IPS-18a (cell line): ENCODE measurements around the gene SCN1B.
"Not testable (repeated sequence)": the region's sequence is repeated elsewhere in the genome, so short reads cannot be mapped to it uniquely, and the experiment has no call there.

ENCODE experiments used
- H3K27ac ChIP-seq: one replicate; pipeline ENCODE4 v1.5.1; 2013; ENCODE audit warnings: low read length
- H3K27me3 ChIP-seq: one replicate; pipeline ENCODE4 v1.6.1; 2013; ENCODE audit warnings: mild to moderate bottlenecking, low read length; ENCODE audit not compliant: control insufficient read depth, insufficient read depth
- H3K36me3 ChIP-seq: one replicate; pipeline ENCODE4 v1.6.1; 2013; ENCODE audit warnings: low read depth, low read length; ENCODE audit not compliant: control insufficient read depth
- H3K4me1 ChIP-seq: one replicate; pipeline ENCODE4 v1.6.1; 2013; ENCODE audit warnings: low read depth, low read length; ENCODE audit not compliant: control insufficient read depth
- H3K4me3 ChIP-seq: one replicate; pipeline ENCODE4 v1.5.1; 2013; ENCODE audit warnings: low read length
- H3K9ac ChIP-seq: one replicate; pipeline ENCODE4 v1.6.1; 2013; ENCODE audit warnings: mild to moderate bottlenecking, low read length, moderate library complexity
- H3K9me3 ChIP-seq: one replicate; pipeline ENCODE4 v1.6.1; 2013; ENCODE audit warnings: low read depth, low read length; ENCODE audit not compliant: control insufficient read depth

The SCN1B gene

GRCh38 chr19:35044317-35045117, 14.2 kb downstream of the SCN1B start:
- H3K9me3 ChIP-seq, result no peaks in the 10 kb centered on the region
- H3K27ac ChIP-seq, result no peak overlapping the region
- H3K27me3 ChIP-seq, result no peaks in the 10 kb centered on the region
- H3K36me3 ChIP-seq, result no peaks in the 10 kb centered on the region
- H3K4me1 ChIP-seq, result peaks cover 8% of the 10 kb centered on the region
- H3K9ac ChIP-seq, result no peak overlapping the region
- no peak overlapping the region for H3K4me3 ChIP-seq

- H3K27ac ChIP-seq, result no peak overlapping the region
- no peak overlapping the region for H3K9ac ChIP-seq
- H3K4me3 ChIP-seq, result no peak overlapping the region
- no peaks in the 10 kb centered on the region for H3K27me3 ChIP-seq
- no peaks in the 10 kb centered on the region for H3K9me3 ChIP-seq
- no peaks in the 10 kb centered on the region for H3K36me3 ChIP-seq
- H3K4me1 ChIP-seq, result peaks cover 5% of the 10 kb centered on the region
Observed at GRCh38 chr19:35045667-35046300, 15.5 kb downstream of the SCN1B start.

- Histone ChIP-seq H3K4me1 (peaks cover 5% of the 10 kb centered on the region), H3K4me3 (no peak overlapping the region), H3K9me3 (no peaks in the 10 kb centered on the region), H3K27me3 (no peaks in the 10 kb centered on the region), H3K9ac (no peak overlapping the region), H3K27ac (no peak overlapping the region), H3K36me3 (no peaks in the 10 kb centered on the region)
Observed at GRCh38 chr19:35046461-35046860, 16.2 kb downstream of the SCN1B start.

GRCh38 chr19:35048911-35049411, 18.7 kb downstream of the SCN1B start:
- Histone ChIP-seq H3K27ac (no peak overlapping the region), H3K27me3 (no peaks in the 10 kb centered on the region), H3K4me1 (peaks cover 5% of the 10 kb centered on the region)

GRCh38 chr19:35049456-35049855, 19.2 kb downstream of the SCN1B start:
- Histone ChIP-seq H3K36me3 (no peaks in the 10 kb centered on the region), H3K4me3 (no peak overlapping the region), H3K9me3 (no peaks in the 10 kb centered on the region), H3K9ac (no peak overlapping the region), H3K27me3 (no peaks in the 10 kb centered on the region), H3K27ac (no peak overlapping the region), H3K4me1 (peaks cover 5% of the 10 kb centered on the region)

More at GRCh38 chr19:35048911-35049411, 18.7 kb downstream of the SCN1B start:
- Histone ChIP-seq H3K9me3 (no peaks in the 10 kb centered on the region), H3K36me3 (no peaks in the 10 kb centered on the region), H3K9ac (no peak overlapping the region), H3K4me3 (no peak overlapping the region)

- not testable (repeated sequence) for H3K27ac ChIP-seq, H3K27me3 ChIP-seq, H3K36me3 ChIP-seq, H3K9me3 ChIP-seq, H3K4me1 ChIP-seq, H3K4me3 ChIP-seq, H3K9ac ChIP-seq
Observed at GRCh38 chr19:35050662-35051061, 20.4 kb downstream of the SCN1B start.

- H3K36me3 ChIP-seq, H3K9me3 ChIP-seq, H3K27me3 ChIP-seq, H3K4me1 ChIP-seq, H3K4me3 ChIP-seq, H3K27ac ChIP-seq, H3K9ac ChIP-seq: not testable (repeated sequence)
Observed at GRCh38 chr19:35051268-35051667, 21.0 kb downstream of the SCN1B start.

- no peak overlapping the region for H3K4me3 ChIP-seq
- H3K9ac ChIP-seq, result no peak overlapping the region
- H3K4me1 ChIP-seq, result peaks cover 8% of the 10 kb centered on the region
- no peak overlapping the region for H3K27ac ChIP-seq
- H3K27me3 ChIP-seq, result no peaks in the 10 kb centered on the region
- H3K36me3 ChIP-seq, result no peaks in the 10 kb centered on the region
- no peaks in the 10 kb centered on the region for H3K9me3 ChIP-seq
Observed at GRCh38 chr19:35051796-35052195, 21.5 kb downstream of the SCN1B start.

- H3K4me3 ChIP-seq, result no peak overlapping the region
- H3K36me3 ChIP-seq, result no peaks in the 10 kb centered on the region
- H3K4me1 ChIP-seq, result peaks cover 8% of the 10 kb centered on the region
- H3K27ac ChIP-seq, result no peak overlapping the region
- H3K9ac ChIP-seq, result no peak overlapping the region
- no peaks in the 10 kb centered on the region for H3K9me3 ChIP-seq
- no peaks in the 10 kb centered on the region for H3K27me3 ChIP-seq
Observed at GRCh38 chr19:35052599-35053190, 22.4 kb downstream of the SCN1B start.

GRCh38 chr19:35053667-35054293, 23.5 kb downstream of the SCN1B start:
- H3K9me3 ChIP-seq, result no peaks in the 10 kb centered on the region
- H3K4me1 ChIP-seq, result peaks cover 8% of the 10 kb centered on the region
- H3K27ac ChIP-seq, result no peak overlapping the region
- H3K9ac ChIP-seq, result no peak overlapping the region
- H3K27me3 ChIP-seq, result no peaks in the 10 kb centered on the region
- no peaks in the 10 kb centered on the region for H3K36me3 ChIP-seq
- H3K4me3 ChIP-seq, result no peak overlapping the region

- no peak overlapping the region for H3K4me3 ChIP-seq
- H3K27ac ChIP-seq, result no peak overlapping the region
- H3K9me3 ChIP-seq, result no peaks in the 10 kb centered on the region
- H3K4me1 ChIP-seq, result peaks cover 8% of the 10 kb centered on the region
- no peak overlapping the region for H3K9ac ChIP-seq
- no peaks in the 10 kb centered on the region for H3K36me3 ChIP-seq
- no peaks in the 10 kb centered on the region for H3K27me3 ChIP-seq
Observed at GRCh38 chr19:35054626-35055025, 24.4 kb downstream of the SCN1B start.
